ENCODE measurements around the gene CCDC106.

The CCDC106 gene

GRCh38 chr19:55702131-55702627 is 54.2 kb downstream of the CCDC106 start:
- no peak for TF ChIP-seq CTCF (conservative IDR thresholded peaks at IDR 0.05; ENCODE audit: low read depth, low read length)
- no peak for DNase-seq (ENCODE audit: low read depth)
- no peak overlapping the region for H3K4me3 ChIP-seq (ENCODE audit: low read length)
